ENCODE results near the gene FRK.

- TF ChIP-seq CTCF (IDR thresholded peaks at IDR 0.05) (no peak), POLR2A (IDR thresholded peaks at IDR 0.05) (no peak)
Measured at GRCh38 chr6:116025405-116025804, 35.3 kb downstream of the FRK start.
